H9 (cell line): ENCODE data around the gene HHAT. TPM values are rescaled to one million over a fixed set of nuclear protein-coding genes. Genes with fewer than 3 reads are reported as not detected.

Experiments
- DNase-seq: peaks from one replicate; pipeline ENCODE4 v3.0.0-alpha.2; 2017
- H2AFZ ChIP-seq: one replicate; pipeline ENCODE4 v1.6.1; 2013; ENCODE audit warnings: mild to moderate bottlenecking, low read length, control low read depth, moderate library complexity
- H2AK5ac ChIP-seq: 2 replicates; pipeline ENCODE4 v1.6.1; 2013; ENCODE audit warnings: low read length, control low read depth, mixed read lengths; ENCODE audit not compliant: insufficient read length
- H2BK120ac ChIP-seq: one replicate; pipeline ENCODE4 v1.6.1; 2013; ENCODE audit warnings: low read depth, mild to moderate bottlenecking, low read length, control low read depth, inconsistent platforms; ENCODE audit not compliant: poor library complexity, severe bottlenecking
- H2BK12ac ChIP-seq: 2 replicates; pipeline ENCODE4 v1.6.1; 2013; ENCODE audit warnings: low read length, control low read depth, mixed read lengths, low read depth; ENCODE audit not compliant: insufficient read length
- H2BK15ac ChIP-seq: 2 replicates; pipeline ENCODE4 v1.6.1; 2013; ENCODE audit warnings: low read depth, low read length, control low read depth
- H2BK20ac ChIP-seq: one replicate; pipeline ENCODE4 v1.6.1; 2013; ENCODE audit warnings: low read depth, mild to moderate bottlenecking, low read length, control low read depth, inconsistent platforms; ENCODE audit not compliant: poor library complexity, severe bottlenecking
- H2BK5ac ChIP-seq: 2 replicates; pipeline ENCODE4 v1.6.1; 2013; ENCODE audit warnings: low read length, control low read depth, mixed read lengths; ENCODE audit not compliant: insufficient read length
- H3K14ac ChIP-seq: 2 replicates; pipeline ENCODE4 v1.6.1; 2013; ENCODE audit warnings: low read length, control low read depth; ENCODE audit not compliant: insufficient read depth
- H3K18ac ChIP-seq: 2 replicates; pipeline ENCODE4 v1.6.1; 2013; ENCODE audit warnings: low read depth, mild to moderate bottlenecking, mixed read lengths, low read length, control low read depth; ENCODE audit not compliant: insufficient read length
- H3K23ac ChIP-seq: 2 replicates; pipeline ENCODE4 v1.6.1; 2013; ENCODE audit warnings: low read length, control low read depth, mixed read lengths, low read depth; ENCODE audit not compliant: insufficient read length
- H3K23me2 ChIP-seq: 2 replicates; pipeline ENCODE4 v1.6.1; 2013; ENCODE audit warnings: low read depth, mild to moderate bottlenecking, mixed read lengths, low read length, control low read depth; ENCODE audit not compliant: insufficient read length, poor library complexity, severe bottlenecking
- H3K27ac ChIP-seq: 2 replicates; pipeline ENCODE4 v1.5.1; 2013; ENCODE audit warnings: low read length, control low read depth, mixed read lengths, low read depth; ENCODE audit not compliant: insufficient read length
- H3K27me3 ChIP-seq: 2 replicates; pipeline ENCODE4 v1.6.1; 2013; ENCODE audit warnings: low read length, control low read depth, inconsistent platforms; ENCODE audit not compliant: insufficient read depth
- H3K4ac ChIP-seq: 2 replicates; pipeline ENCODE4 v1.6.1; 2013; ENCODE audit warnings: low read depth, mild to moderate bottlenecking, control low read depth, inconsistent platforms, low read length, moderate library complexity
- H3K4me1 ChIP-seq: 2 replicates; pipeline ENCODE4 v1.6.1; 2013; ENCODE audit warnings: low read length, control low read depth, inconsistent platforms; ENCODE audit not compliant: insufficient read depth
- H3K4me2 ChIP-seq: 2 replicates; pipeline ENCODE4 v1.6.1; 2013; ENCODE audit warnings: low read length, control low read depth, mixed read lengths; ENCODE audit not compliant: insufficient read length, insufficient read depth
- H3K56ac ChIP-seq: 2 replicates; pipeline ENCODE4 v1.6.1; 2013; ENCODE audit warnings: low read depth, mild to moderate bottlenecking, mixed read lengths, low read length, control low read depth; ENCODE audit not compliant: insufficient read length
- H3K79me1 ChIP-seq: 2 replicates; pipeline ENCODE4 v1.6.1; 2013; ENCODE audit warnings: low read depth, mild to moderate bottlenecking, moderate library complexity, low read length, control low read depth, inconsistent platforms; ENCODE audit not compliant: insufficient read depth, poor library complexity, severe bottlenecking
- H3K79me2 ChIP-seq: 2 replicates; pipeline ENCODE4 v1.6.1; 2013; ENCODE audit warnings: low read length, control low read depth, inconsistent platforms; ENCODE audit not compliant: insufficient read depth
- H3K9ac ChIP-seq: 2 replicates; pipeline ENCODE4 v1.6.1; 2013; ENCODE audit warnings: low read length, control low read depth, mixed read lengths; ENCODE audit not compliant: insufficient read length; ENCODE audit errors: extremely low read depth
- H3K9me3 ChIP-seq: one replicate; pipeline ENCODE4 v1.6.1; 2013; ENCODE audit warnings: low read depth, low read length, inconsistent platforms; ENCODE audit not compliant: control insufficient read depth
- H3T11ph ChIP-seq: one replicate; pipeline ENCODE4 v1.6.1; 2013; ENCODE audit warnings: mild to moderate bottlenecking, low read length, control low read depth, inconsistent platforms
- H4K20me1 ChIP-seq: one replicate; pipeline ENCODE4 v1.6.1; 2013; ENCODE audit not compliant: control insufficient read depth, insufficient read length, insufficient read depth
- H4K5ac ChIP-seq: 2 replicates; pipeline ENCODE4 v1.6.1; 2013; ENCODE audit warnings: low read depth, mild to moderate bottlenecking, mixed read lengths, low read length, control low read depth; ENCODE audit not compliant: insufficient read length
- H4K8ac ChIP-seq: replicated peaks from 2 replicates; pipeline ENCODE4 v1.6.1; 2013; ENCODE audit warnings: low read length, control low read depth, mixed read lengths, low read depth; ENCODE audit not compliant: insufficient read length
- H4K91ac ChIP-seq: 2 replicates; pipeline ENCODE4 v1.6.1; 2013; ENCODE audit warnings: low read depth, mild to moderate bottlenecking, moderate library complexity, mixed read lengths, low read length, control low read depth; ENCODE audit not compliant: insufficient read length
- H3K27ac Mint-ChIP-seq, 3 experiments: 2 replicates in 2 of 3; 3 replicates in 1 of 3; pipeline ENCODE4 v1.8.0; 2020 to 2021; ENCODE audit warnings: mixed read lengths in 3 of 3, mild to moderate bottlenecking in 1 of 3, moderate library complexity in 1 of 3
- H3K27me3 Mint-ChIP-seq: 2 replicates; pipeline ENCODE4 v1.8.0; 2021; ENCODE audit warnings: low read depth, mild to moderate bottlenecking, moderate library complexity, mixed read lengths
- H3K36me3 Mint-ChIP-seq, 3 experiments: 2 replicates in 2 of 3; 3 replicates in 1 of 3; pipeline ENCODE4 v1.8.0; 2020 to 2021; ENCODE audit warnings: low read depth in 3 of 3, mixed read lengths in 3 of 3; ENCODE audit not compliant: insufficient read depth in 1 of 3
- H3K4me1 Mint-ChIP-seq, 2 experiments: 2 replicates each; pipeline ENCODE4 v1.8.0; 2020; ENCODE audit warnings: mixed read lengths in 2 of 2
- H3K4me3 Mint-ChIP-seq, 2 experiments: 2 replicates in 1 of 2; 3 replicates in 1 of 2; pipeline ENCODE4 v1.8.0; 2020 to 2021; ENCODE audit warnings: mild to moderate bottlenecking in 2 of 2, mixed read lengths in 2 of 2, moderate library complexity in 1 of 2
- H3K9me3 Mint-ChIP-seq, 2 experiments: 2 replicates in 1 of 2; 3 replicates in 1 of 2; pipeline ENCODE4 v1.8.0; 2020; ENCODE audit warnings: mild to moderate bottlenecking in 2 of 2, mixed read lengths in 2 of 2, moderate library complexity in 1 of 2
- CTCF ChIP-seq: fragments of 200-600 bp; sonication (generic); conservative IDR thresholded peaks from 3 replicates; pipeline ENCODE4 v1.8.0; 2021; ENCODE audit warnings: antibody characterized with exemption, mild to moderate bottlenecking
- WGBS: extraction: QIAGEN DNeasy Blood & Tissue Kit; methylation state at CpG from one replicate; pipeline ENCODE4 v1.1.7; 2013; ENCODE audit warnings: missing lambda C conversion rate, low lambda C conversion rate, mixed read lengths; ENCODE audit not compliant: insufficient read length; ENCODE audit errors: extremely low coverage; 5-methylcytosine and 5-hydroxymethylcytosine counted together
- total RNA-seq: library from RNA; stranded (reverse); gene quantifications from 2 replicates; pipeline ENCODE4 v1.2.1, GENCODE V29; 2021

The HHAT gene
- total RNA-seq, 1 experiment from 2014 or later = 0.48 TPM

- Mint-ChIP-seq H3K27me3 (peaks cover 26% of the 10 kb centered on the region), H3K4me1 (peaks cover 10% of the 10 kb centered on the region in 2 experiments), H3K27ac (no peak overlapping the region), H3K36me3 (no peaks in the 10 kb centered on the region), H3K4me3 (no peak overlapping the region), H3K9me3 (no peaks in the 10 kb centered on the region)
- H3K79me2 ChIP-seq = no peaks in the 10 kb centered on the region
- no peaks in the 10 kb centered on the region for H3K27me3 ChIP-seq
- H3K9me3 ChIP-seq = no peaks in the 10 kb centered on the region
- H4K8ac ChIP-seq = no peak overlapping the region
- H2AFZ ChIP-seq = no peak overlapping the region
- no peak overlapping the region for H2BK120ac ChIP-seq
- H3K56ac ChIP-seq = no peak overlapping the region
- H3K27ac ChIP-seq = no peak overlapping the region
- H3T11ph ChIP-seq = no peak overlapping the region
- H3K23ac ChIP-seq = no peak overlapping the region
- no peak for DNase-seq
- H3K14ac ChIP-seq = no peak overlapping the region
- H2BK12ac ChIP-seq = no peak overlapping the region
- H3K79me1 ChIP-seq = no peaks in the 10 kb centered on the region
- no peak overlapping the region for H2BK20ac ChIP-seq
- H3K23me2 ChIP-seq = peaks cover 2% of the 10 kb centered on the region
- WGBS = no CpG with 5 or more reads among the region's 6 CpGs
- no peak overlapping the region for H4K5ac ChIP-seq
- H2BK15ac ChIP-seq = no peak overlapping the region
- no peak overlapping the region for H2AK5ac ChIP-seq
- no peak overlapping the region for H3K4me2 ChIP-seq
- no peaks in the 10 kb centered on the region for H3K4me1 ChIP-seq
- no peak overlapping the region for H3K4ac ChIP-seq
- no peak overlapping the region for H4K91ac ChIP-seq
- no peak overlapping the region for H3K18ac ChIP-seq
- no peak for TF ChIP-seq CTCF
- H2BK5ac ChIP-seq = no peak overlapping the region
- H4K20me1 ChIP-seq = no peaks in the 10 kb centered on the region
- no peak overlapping the region for H3K9ac ChIP-seq
These were observed 13.2 kb upstream of the HHAT start for GRCh38 chr1:210315529-210315928.
